Right atrium auricular region (tissue), 2 donors: ENCODE results near the gene PIGL. TPM values are rescaled to one million over a fixed set of nuclear protein-coding genes. Genes with fewer than 3 reads are reported as not detected.
"Not testable (repeated sequence)": the region's sequence is repeated elsewhere in the genome, so short reads cannot be mapped to it uniquely, and the experiment has no call there.

Experiments
- DNase-seq: peaks from one replicate; pipeline ENCODE4 v3.0.0-alpha.2; 2019; ENCODE audit warnings: low spot score
- H3K27ac ChIP-seq, 2 donors: fragments of 200-600 bp; sonication (generic); 1 replicate in 1 of 2; 2 replicates in 1 of 2; pipeline ENCODE4 v1.5.1; 2016 to 2019
- H3K27me3 ChIP-seq, 2 donors: fragments of 200-600 bp; sonication (generic); one replicate each; pipeline versions ENCODE4 v1.5.1 to v1.6.0; 2017 to 2019
- H3K36me3 ChIP-seq: fragments of 200-600 bp; sonication (generic); one replicate; pipeline ENCODE4 v1.5.1; 2016
- H3K4me1 ChIP-seq, 2 donors: fragments of 200-600 bp; sonication (generic); one replicate each; pipeline versions ENCODE4 v1.5.1 to v1.6.0; 2017 to 2019
- H3K4me3 ChIP-seq, 2 donors: fragments of 200-600 bp; sonication (generic); 1 replicate in 1 of 2; 2 replicates in 1 of 2; pipeline ENCODE4 v1.5.1; 2017 to 2019; ENCODE audit warnings: mild to moderate bottlenecking in 1 of 2, moderate library complexity in 1 of 2
- H3K9me3 ChIP-seq, 2 donors: fragments of 200-600 bp; sonication (generic); one replicate each; pipeline ENCODE4 v1.5.1; 2019
- total RNA-seq, 2 donors: library from RNA; depleted of rRNA; stranded (reverse); fragments of >200 nt; gene quantifications; one replicate each; pipeline ENCODE4 v1.1.0, GENCODE V29; 2016
- TF ChIP-seq, protein P1 (sequence below), 2 donors: fragments of 200-600 bp; sonication (generic); IDR thresholded peaks; one replicate each; pipeline ENCODE4 v1.5.1; 2019; ENCODE audit warnings: antibody characterized with exemption in 2 of 2

The PIGL gene
- total RNA-seq, 2 donors from 2014 or later: 10.3 to 14.0 TPM

DNA sequence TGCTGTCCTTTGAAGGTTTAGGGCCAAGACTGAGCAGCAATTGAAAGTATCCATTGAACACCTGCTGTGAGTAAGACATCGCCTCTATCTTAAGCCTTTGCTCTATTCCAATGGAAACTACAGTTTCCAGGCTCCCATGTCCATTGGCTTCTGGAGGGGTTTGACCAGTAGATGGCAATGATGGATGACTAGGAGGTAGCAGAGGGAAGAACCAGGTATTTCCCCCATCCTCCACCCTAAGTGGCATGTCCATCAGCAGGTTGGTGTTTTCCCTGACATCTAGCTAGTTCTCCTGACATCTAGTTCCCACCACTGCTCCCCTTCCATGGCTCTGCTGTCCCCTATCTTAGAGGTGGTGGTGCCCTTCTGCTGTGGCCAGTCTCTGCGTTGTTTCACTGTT is 77.5 kb downstream of the PIGL start:
- Histone ChIP-seq H3K9me3 (no peaks in the 10 kb centered on the region), H3K4me1 (no peaks in the 10 kb centered on the region), H3K27ac (no peak overlapping the region), H3K4me3 (no peak overlapping the region), H3K27me3 (no peaks in the 10 kb centered on the region), H3K36me3 (no peaks in the 10 kb centered on the region)
- no peak for DNase-seq
- TF ChIP-seq, protein P1, sequence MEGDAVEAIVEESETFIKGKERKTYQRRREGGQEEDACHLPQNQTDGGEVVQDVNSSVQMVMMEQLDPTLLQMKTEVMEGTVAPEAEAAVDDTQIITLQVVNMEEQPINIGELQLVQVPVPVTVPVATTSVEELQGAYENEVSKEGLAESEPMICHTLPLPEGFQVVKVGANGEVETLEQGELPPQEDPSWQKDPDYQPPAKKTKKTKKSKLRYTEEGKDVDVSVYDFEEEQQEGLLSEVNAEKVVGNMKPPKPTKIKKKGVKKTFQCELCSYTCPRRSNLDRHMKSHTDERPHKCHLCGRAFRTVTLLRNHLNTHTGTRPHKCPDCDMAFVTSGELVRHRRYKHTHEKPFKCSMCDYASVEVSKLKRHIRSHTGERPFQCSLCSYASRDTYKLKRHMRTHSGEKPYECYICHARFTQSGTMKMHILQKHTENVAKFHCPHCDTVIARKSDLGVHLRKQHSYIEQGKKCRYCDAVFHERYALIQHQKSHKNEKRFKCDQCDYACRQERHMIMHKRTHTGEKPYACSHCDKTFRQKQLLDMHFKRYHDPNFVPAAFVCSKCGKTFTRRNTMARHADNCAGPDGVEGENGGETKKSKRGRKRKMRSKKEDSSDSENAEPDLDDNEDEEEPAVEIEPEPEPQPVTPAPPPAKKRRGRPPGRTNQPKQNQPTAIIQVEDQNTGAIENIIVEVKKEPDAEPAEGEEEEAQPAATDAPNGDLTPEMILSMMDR (IDR thresholded peaks at IDR 0.05): no peak

DNA sequence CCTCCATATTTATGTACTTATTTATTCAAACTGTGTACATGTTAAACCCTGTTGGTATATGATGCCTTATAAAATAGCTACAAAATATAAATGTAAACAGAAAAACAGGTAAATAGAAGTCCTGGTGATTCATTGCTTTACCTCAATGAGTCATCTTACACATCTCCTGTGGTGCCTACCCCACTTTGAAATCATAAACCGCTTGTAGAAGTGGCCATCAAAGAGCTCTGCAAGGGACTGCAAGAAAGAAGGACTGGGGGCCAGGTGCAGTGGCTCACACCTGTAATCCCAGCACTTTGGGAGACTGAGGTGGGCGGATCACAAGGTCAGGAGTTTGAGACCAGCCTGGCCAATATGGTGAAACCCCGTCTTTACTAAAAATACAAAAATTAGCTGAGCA is 79.1 kb downstream of the PIGL start:
- not testable (repeated sequence) for DNase-seq, H3K4me3 ChIP-seq, H3K4me1 ChIP-seq, H3K27ac ChIP-seq, H3K27me3 ChIP-seq, H3K36me3 ChIP-seq, H3K9me3 ChIP-seq

DNA sequence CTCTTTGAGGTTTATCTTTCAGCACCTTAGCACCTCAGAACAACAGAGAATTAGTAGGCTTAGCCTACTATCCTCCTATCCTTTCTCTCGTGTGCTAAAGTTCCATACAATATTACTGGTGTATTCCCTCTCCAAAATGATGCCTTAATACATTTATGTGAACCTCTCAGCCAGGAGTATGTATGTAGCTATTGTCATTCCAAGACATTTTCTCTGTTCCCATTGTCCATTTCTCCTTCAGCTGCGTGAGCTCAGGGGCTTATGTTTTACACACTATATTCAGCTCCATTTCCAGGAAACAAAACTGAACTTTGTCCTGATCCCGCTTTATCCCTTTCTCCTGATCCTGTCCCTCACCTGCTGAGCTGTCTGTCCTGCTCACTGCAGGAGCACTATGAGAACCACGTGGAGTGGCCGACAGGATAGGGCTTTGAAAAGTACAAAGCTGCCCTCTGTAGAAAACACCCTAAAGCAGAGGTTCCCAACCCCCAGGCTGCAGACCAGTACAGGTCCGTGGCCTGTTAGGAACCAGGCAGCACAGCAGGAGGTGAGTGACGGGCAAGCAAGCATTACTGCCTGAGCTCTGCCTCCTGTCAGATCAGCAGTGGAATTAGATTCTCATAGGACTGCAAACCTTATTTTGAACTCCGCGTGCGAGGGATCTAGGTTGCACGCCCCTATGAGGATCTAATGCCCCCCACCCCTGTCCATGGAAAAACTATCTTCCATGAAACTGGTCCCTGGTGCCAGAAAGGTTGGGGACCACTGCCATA is 80.5 kb downstream of the PIGL start:
- DNase-seq: no peak

GRCh38 chr17:16298140-16298662 is 81.2 kb downstream of the PIGL start:
- no peak overlapping the region for H3K4me3 ChIP-seq
- no peaks in the 10 kb centered on the region for H3K4me1 ChIP-seq
- TF ChIP-seq, protein P1 (IDR thresholded peaks at IDR 0.05): no peak
- H3K27ac ChIP-seq: no peak overlapping the region
- no peak for DNase-seq
- no peaks in the 10 kb centered on the region for H3K36me3 ChIP-seq
- H3K9me3 ChIP-seq: no peaks in the 10 kb centered on the region
- H3K27me3 ChIP-seq: no peaks in the 10 kb centered on the region

More for the DNA sequence above, 80.5 kb downstream of the PIGL start:
- Histone ChIP-seq H3K9me3 (no peaks in the 10 kb centered on the region), H3K27ac (no peak overlapping the region), H3K27me3 (no peaks in the 10 kb centered on the region), H3K4me1 (no peaks in the 10 kb centered on the region), H3K4me3 (no peak overlapping the region), H3K36me3 (no peaks in the 10 kb centered on the region)
- TF ChIP-seq, protein P1 (IDR thresholded peaks at IDR 0.05): no peak

DNA sequence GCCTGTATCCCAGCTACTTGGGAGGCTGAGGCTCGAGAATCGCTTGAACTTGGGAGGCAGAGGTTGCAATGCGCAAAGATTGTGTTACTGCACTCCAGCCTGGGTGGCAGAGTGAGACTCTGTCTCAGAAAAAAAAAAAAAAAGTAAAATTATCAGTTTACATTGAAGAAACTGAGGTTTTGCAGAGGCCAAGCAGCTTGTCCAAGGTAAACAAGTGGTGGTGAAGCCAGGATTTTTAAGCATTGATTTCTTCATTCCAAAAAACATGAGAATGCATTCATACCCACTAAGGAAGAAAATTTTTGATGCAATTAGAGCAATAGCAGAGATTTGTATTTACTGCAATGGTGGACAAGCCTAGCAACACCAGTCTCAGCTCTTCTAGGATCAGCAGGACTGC is 83.5 kb downstream of the PIGL start:
- Histone ChIP-seq H3K4me3 (no peak overlapping the region), H3K27ac (no peak overlapping the region), H3K36me3 (no peaks in the 10 kb centered on the region), H3K4me1 (no peaks in the 10 kb centered on the region), H3K27me3 (no peaks in the 10 kb centered on the region), H3K9me3 (no peaks in the 10 kb centered on the region)
- no peak for DNase-seq
- TF ChIP-seq, protein P1 (IDR thresholded peaks at IDR 0.05): no peak

- TF ChIP-seq, protein P1 (IDR thresholded peaks at IDR 0.05): no peak
- Histone ChIP-seq H3K9me3 (no peaks in the 10 kb centered on the region), H3K36me3 (no peaks in the 10 kb centered on the region), H3K4me3 (no peak overlapping the region), H3K4me1 (no peaks in the 10 kb centered on the region), H3K27me3 (no peaks in the 10 kb centered on the region), H3K27ac (no peak overlapping the region)
- DNase-seq: no peak
Measured at GRCh38 chr17:16301963-16302855, 85.2 kb downstream of the PIGL start.
